Pancreas (tissue), 10 donors: Measurements from ENCODE around the gene CLASP1. TPM values are rescaled to one million over a fixed set of nuclear protein-coding genes. Genes with fewer than 3 reads are reported as not detected.

Experiments used
- ATAC-seq, 4 donors: fragments of 200-7000 bp; cut with Tn5 transposase; one replicate each; pipeline versions ENCODE4 v1.8.0 to v1.9.1; 2020; ENCODE audit warnings: mild to moderate bottlenecking in 4 of 4, moderate library complexity in 4 of 4
- DNase-seq, 6 donors: peaks; one replicate each; pipeline ENCODE4 v3.0.0-alpha.2; 2020
- FAIRE-seq: peaks from 2 replicates; lab custom pipeline; 2012; peaks lifted over from hg19 to GRCh38; lab: Jason Lieb, UNC
- H3K27ac ChIP-seq, 4 donors: fragments of 200-600 bp; sonication (generic); 1 replicate in 3 of 4; 2 replicates in 1 of 4; pipeline versions ENCODE4 v1.5.0 to v1.8.0; 2020
- H3K27me3 ChIP-seq, 4 donors: fragments of 200-600 bp; one replicate each; pipeline ENCODE4 v1.8.0; 2021
- H3K36me3 ChIP-seq, 3 donors: fragments of 200-600 bp; sonication (generic) in 1 of 3; one replicate each; pipeline versions ENCODE4 v1.5.0 to v1.8.0; 2020 to 2021
- H3K4me1 ChIP-seq, 3 donors: fragments of 200-600 bp; one replicate each; pipeline ENCODE4 v1.8.0; 2021
- H3K4me3 ChIP-seq, 4 donors: fragments of 200-600 bp; sonication (generic) in 2 of 4; one replicate each; pipeline versions ENCODE4 v1.5.0 to v1.8.0; 2020 to 2021
- H3K9me3 ChIP-seq, 4 donors: fragments of 200-600 bp; one replicate each; pipeline ENCODE4 v1.8.0; 2021
- CTCF ChIP-seq, 4 donors: fragments of 200-600 bp; sonication (generic) in 3 of 4; IDR thresholded peaks; one replicate each; pipeline versions ENCODE4 v1.5.0 to v1.8.0; 2021; ENCODE audit warnings: antibody characterized with exemption in 4 of 4
- WGBS, 2 donors: extraction: QIAGEN DNeasy Blood & Tissue Kit; methylation state at CpG; one replicate each; pipeline ENCODE4 v1.1.7; 2013; 5-methylcytosine and 5-hydroxymethylcytosine counted together
- intact Hi-C, 3 donors: fragments of 100-400 bp; cut with DNase I; formaldehyde crosslinking; loops; one replicate each; pipeline versions ENCODE4 v1.11.1 to v1.14.2; 2022
- polyA plus RNA-seq, 2 donors: library from polyadenylated mRNA; stranded (reverse); fragments of 200-250 nt; gene quantifications; one replicate each; pipeline ENCODE4 v1.2.3, GENCODE V29; 2013
- total RNA-seq, 6 donors: library from RNA; stranded (reverse); fragmentation: NEBNext Ultra II Directional in 4 of 6; extraction: Animal tissue kit (Norgen Biotek cat#: 25700) in 4 of 6; gene quantifications; one replicate each; pipeline versions ENCODE4 v1.2.1 to v1.2.4, GENCODE V29; 2021 to 2023
- donor health status: healthy with polysubstance abuse.
- donor health status: DM: no; HTN: no; CAD: no; lungs with moderate emphysema.
- donor health status: DM: no; HTN: no; CAD: no.
- donor health status: control.
- donor health status: control.
- donor health status: Bipolar disorder and iron deficiency.
- donor health status: DM: yes; HTN: yes; CAD: no.
- donor health status: DM: no; HTN: no; CAD: no.
- donor health status: DM: no; HTN: no; CAD: no.
- donor health status: DM: yes; HTN: yes; CAD: no.

CLASP1 gene
- total and polyA plus RNA-seq, 8 donors, result 8.9 to 34.5 (median 21.3) TPM

GRCh38 chr2:121670181-121670580, 20.9 kb upstream of the CLASP1 start:
- no peaks in the 10 kb centered on the region for H3K36me3 ChIP-seq
- intact Hi-C loops, result no loop called here
- H3K27ac ChIP-seq, result no peak overlapping the region
- no peaks in the 10 kb centered on the region for H3K9me3 ChIP-seq
- ATAC-seq, result no peak
- no peak for TF ChIP-seq CTCF (IDR thresholded peaks at IDR 0.05)
- DNase-seq, result no peak
- no peak overlapping the region for H3K4me3 ChIP-seq
- no peak for FAIRE-seq
- no peaks in the 10 kb centered on the region for H3K4me1 ChIP-seq
- H3K27me3 ChIP-seq, result no peaks in the 10 kb centered on the region

GRCh38 chr2:121667618-121668017, 18.4 kb upstream of the CLASP1 start:
- Histone ChIP-seq H3K36me3 (no peaks in the 10 kb centered on the region), H3K9me3 (no peaks in the 10 kb centered on the region), H3K27me3 (no peaks in the 10 kb centered on the region), H3K4me1 (no peaks in the 10 kb centered on the region), H3K4me3 (no peak overlapping the region), H3K27ac (no peak overlapping the region)
- 93 to 98% methylated on average over 1 of the region's 1 CpG for WGBS, 2 donors
- ATAC-seq (no peak), FAIRE-seq (no peak), DNase-seq (no peak)
- intact Hi-C loops, result no loop called here
- TF ChIP-seq CTCF (IDR thresholded peaks at IDR 0.05), result no peak

- no peak for TF ChIP-seq CTCF (IDR thresholded peaks at IDR 0.05)
- ATAC-seq (no peak), DNase-seq (no peak), FAIRE-seq (no peak)
- 97 to 98% methylated on average over 1 of the region's 1 CpG for WGBS, 2 donors
- Histone ChIP-seq H3K27me3 (no peaks in the 10 kb centered on the region), H3K9me3 (no peaks in the 10 kb centered on the region), H3K27ac (no peak overlapping the region), H3K36me3 (no peaks in the 10 kb centered on the region), H3K4me3 (no peak overlapping the region), H3K4me1 (no peaks in the 10 kb centered on the region)
- intact Hi-C loops, result no loop called here
These were observed 16.8 kb upstream of the CLASP1 start for GRCh38 chr2:121666042-121666441.

GRCh38 chr2:121665504-121665903, 16.2 kb upstream of the CLASP1 start:
- Histone ChIP-seq H3K9me3 (no peaks in the 10 kb centered on the region), H3K4me3 (no peak overlapping the region), H3K36me3 (no peaks in the 10 kb centered on the region), H3K27me3 (no peaks in the 10 kb centered on the region), H3K27ac (no peak overlapping the region), H3K4me1 (no peaks in the 10 kb centered on the region)
- WGBS, 2 donors, result 71 to 78% methylated on average over 3 of the region's 3 CpGs
- ATAC-seq, result no peak
- TF ChIP-seq CTCF (IDR thresholded peaks at IDR 0.05), result no peak
- intact Hi-C loops, result no loop called here
- DNase-seq, result no peak
- no peak for FAIRE-seq

GRCh38 chr2:121664713-121665112, 15.5 kb upstream of the CLASP1 start:
- no peak for TF ChIP-seq CTCF (IDR thresholded peaks at IDR 0.05)
- FAIRE-seq (no peak), ATAC-seq (no peak), DNase-seq (no peak)
- Histone ChIP-seq H3K27ac (no peak overlapping the region), H3K27me3 (no peaks in the 10 kb centered on the region), H3K4me3 (no peak overlapping the region), H3K9me3 (no peaks in the 10 kb centered on the region), H3K4me1 (no peaks in the 10 kb centered on the region), H3K36me3 (no peaks in the 10 kb centered on the region)
- intact Hi-C loops, result no loop called here
- 71 to 75% methylated on average over 4 of the region's 4 CpGs for WGBS, 2 donors
